Suppressor macrophage treated with lipopolysaccharide for 1 hour (primary cell): Measurements from ENCODE around the gene MBOAT2.
A peak's percentile ranks its signal among the peaks of the same experiment; 100 is the strongest.

Experiments used
- DNase-seq, 3 donors: peaks; one replicate each; pipeline ENCODE4 v3.0.0-alpha.2; 2020 to 2022

The MBOAT2 gene

GRCh38 chr2:8806885-8807704, 196.4 kb downstream of the MBOAT2 start:
- DNase-seq: no peak

DNA sequence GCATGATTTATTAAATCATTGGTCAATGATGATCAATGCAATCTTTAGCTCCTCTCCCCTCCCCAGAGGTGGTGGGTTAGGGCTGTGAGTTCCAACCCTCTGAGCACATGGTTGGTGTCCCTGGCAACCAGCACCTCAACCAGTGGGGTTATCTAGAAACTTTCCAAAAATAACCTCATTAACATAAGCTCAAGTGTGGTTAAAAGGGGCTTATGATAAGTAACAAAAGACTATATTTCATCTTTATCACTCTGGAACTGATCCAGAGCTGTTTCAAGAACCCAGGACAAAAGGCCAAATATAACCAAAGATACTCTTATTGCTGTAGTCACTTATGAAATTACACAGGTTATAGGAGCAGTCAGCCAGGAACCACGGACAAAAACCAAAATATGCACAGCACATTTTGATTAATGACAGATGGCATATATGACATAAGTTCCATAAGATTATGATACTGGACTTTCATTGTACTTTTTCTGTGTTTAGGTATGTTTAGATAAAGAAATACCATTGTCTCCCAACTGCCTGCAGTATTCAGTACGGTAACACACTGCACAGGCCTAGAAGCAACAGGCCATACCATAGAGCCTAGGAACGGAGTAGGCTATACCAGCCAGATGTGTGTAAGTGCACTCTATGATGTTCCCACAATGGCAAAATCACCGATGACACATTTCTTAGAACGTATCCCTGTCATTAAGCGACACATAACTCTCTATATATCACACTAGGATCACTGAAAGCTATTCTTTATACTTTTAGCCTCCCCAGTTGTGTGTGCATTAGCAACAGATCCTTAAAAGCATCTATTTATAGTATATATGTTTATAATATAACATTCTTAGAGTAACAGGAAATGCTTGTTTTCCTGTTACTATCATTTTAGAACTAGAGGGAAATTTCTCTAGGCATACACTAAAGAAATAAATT, 197.9 kb downstream of the MBOAT2 start:
- no peak for DNase-seq

DNA sequence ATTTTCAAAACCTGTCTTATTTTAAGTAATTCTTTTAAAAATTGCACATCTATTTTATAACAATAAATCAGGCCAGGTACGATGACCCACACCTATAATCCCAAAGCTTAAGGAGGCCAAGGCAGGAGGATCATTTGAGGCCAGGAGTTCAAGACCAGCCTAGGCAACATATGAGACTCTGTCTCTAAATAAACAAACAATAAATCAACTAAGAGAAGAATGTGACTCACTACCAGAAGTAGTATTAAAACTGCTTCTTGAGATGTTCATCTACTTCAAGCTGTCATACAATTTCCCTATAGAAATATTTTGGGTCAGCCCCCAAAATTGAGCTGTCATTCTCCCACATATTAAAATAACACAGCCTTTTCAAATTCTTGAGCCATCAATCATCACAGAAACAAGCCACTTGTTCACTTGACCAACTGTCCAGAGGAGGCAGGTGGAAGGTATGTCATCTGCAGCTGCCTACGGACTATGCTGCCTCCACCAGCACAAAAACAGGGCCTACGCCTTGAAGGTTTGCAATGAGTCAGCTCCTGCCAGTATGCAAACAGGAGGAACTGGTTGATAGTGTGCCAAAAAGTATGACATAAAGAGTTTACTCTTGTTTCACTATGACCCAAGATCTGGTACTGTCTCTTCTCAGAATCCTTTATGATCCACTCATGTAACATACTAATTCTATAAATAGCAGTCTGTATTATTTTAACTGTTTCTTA, 199.7 kb downstream of the MBOAT2 start:
- DNase-seq: peak; percentile 45 to 60 (median 46)

GRCh38 chr2:8802741-8803140, 200.7 kb downstream of the MBOAT2 start:
- no peak for DNase-seq
